ENCODE measurements around the gene RSPH3. TPM values are rescaled to one million over a fixed set of nuclear protein-coding genes. Genes with fewer than 3 reads are reported as not detected.

RSPH3 gene
- total RNA-seq, 2 donors from 2014 or later: 5.3 to 7.0 TPM

- no peak for ATAC-seq
- Histone ChIP-seq H3K4me3 (no peak overlapping the region), H3K27me3 (no peaks in the 10 kb centered on the region), H3K36me3 (replicated peaks in 1 of 2; ENCODE audit: insufficient read depth in 1 of 2, low read depth in 2 of 2) (no peaks in the 10 kb centered on the region), H3K4me1 (peaks cover 10% of the 10 kb centered on the region), H3K9me3 (no peaks in the 10 kb centered on the region), H3K27ac (no peak overlapping the region)
- intact Hi-C loops (cut with DNase I): no loop called here
- no peak for DNase-seq
- TF ChIP-seq POLR2A (IDR thresholded peaks at IDR 0.05): no peak
- TF ChIP-seq CTCF (IDR thresholded peaks at IDR 0.05): no peak
Observed at GRCh38 chr6:158963020-158963808, 36.8 kb downstream of the RSPH3 start.

GRCh38 chr6:158962371-158962770 lies 37.6 kb downstream of the RSPH3 start:
- H3K27me3 ChIP-seq: no peaks in the 10 kb centered on the region
- no peak for DNase-seq
- H3K27ac ChIP-seq: no peak overlapping the region
- no peak overlapping the region for H3K4me3 ChIP-seq
- ATAC-seq: no peak
- no peaks in the 10 kb centered on the region for H3K9me3 ChIP-seq
- no peaks in the 10 kb centered on the region for H3K36me3 ChIP-seq (replicated peaks in 1 of 2; ENCODE audit: insufficient read depth in 1 of 2, low read depth in 2 of 2)
- TF ChIP-seq CTCF (IDR thresholded peaks at IDR 0.05) (no peak), POLR2A (IDR thresholded peaks at IDR 0.05) (no peak)
- intact Hi-C loops (cut with DNase I): no loop called here
- WGBS, 2 donors: 90 to 93% methylated on average over 3 of the region's 3 CpGs
- peaks cover 10% of the 10 kb centered on the region for H3K4me1 ChIP-seq

- whole genome bisulfite sequencing, 2 donors: 72 to 87% methylated on average over 2 of the region's 2 CpGs
- intact Hi-C loops (cut with DNase I): no loop called here
- Histone ChIP-seq H3K27me3 (no peaks in the 10 kb centered on the region), H3K4me1 (peaks cover 10% of the 10 kb centered on the region), H3K9me3 (no peaks in the 10 kb centered on the region), H3K4me3 (no peak overlapping the region), H3K36me3 (replicated peaks in 1 of 2; ENCODE audit: insufficient read depth in 1 of 2, low read depth in 2 of 2) (no peaks in the 10 kb centered on the region), H3K27ac (no peak overlapping the region)
- ATAC-seq: no peak
- DNase-seq: no peak
- no peak for TF ChIP-seq POLR2A (IDR thresholded peaks at IDR 0.05)
- no peak for TF ChIP-seq CTCF (IDR thresholded peaks at IDR 0.05)
Observed at GRCh38 chr6:158960026-158960425, 40.0 kb downstream of the RSPH3 start.

GRCh38 chr6:158959552-158959951 lies 40.5 kb downstream of the RSPH3 start:
- intact Hi-C loops (cut with DNase I): no loop called here
- no peak for TF ChIP-seq CTCF (IDR thresholded peaks at IDR 0.05)
- no peak for TF ChIP-seq POLR2A (IDR thresholded peaks at IDR 0.05)
- 82 to 92% methylated on average over 4 of the region's 4 CpGs for WGBS, 2 donors
- Histone ChIP-seq H3K4me1 (peaks cover 10% of the 10 kb centered on the region), H3K9me3 (no peaks in the 10 kb centered on the region), H3K36me3 (replicated peaks in 1 of 2; ENCODE audit: insufficient read depth in 1 of 2, low read depth in 2 of 2) (no peaks in the 10 kb centered on the region), H3K27ac (no peak overlapping the region), H3K4me3 (no peak overlapping the region), H3K27me3 (no peaks in the 10 kb centered on the region)
- ATAC-seq (no peak), DNase-seq (no peak)
